Naive thymus-derived CD4-positive, alpha-beta T cell (primary cell): ENCODE measurements around the gene CPA4. TPM values are rescaled to one million over a fixed set of nuclear protein-coding genes. Genes with fewer than 3 reads are reported as not detected.

ENCODE experiments used
- ATAC-seq: fragments of 150-1000 bp; cut with Tn5 transposase; 2 replicates; pipeline ENCODE4 v1.10.0; 2021; ENCODE audit warnings: mild to moderate bottlenecking, moderate library complexity
- CTCF ChIA-PET: fragments of 350-600 bp; sonication (Branson Sonifier 250); formaldehyde crosslinking; loops from one replicate; lab custom pipeline; 2021; ENCODE audit warnings: antibody characterized with exemption; lab: Charles Lee
- POLR2A ChIA-PET: fragments of 350-600 bp; sonication (Branson Sonifier 250); formaldehyde crosslinking; loops from one replicate; lab custom pipeline; 2021; ENCODE audit warnings: antibody characterized with exemption, inconsistent platforms; lab: Charles Lee
- DNase-seq, 9 donors: peaks; one replicate each; pipeline versions ENCODE4 v3.0.0 to v3.0.0-alpha.2; 2020 to 2022; ENCODE audit warnings: mixed read lengths in 1 of 9
- H3K27ac ChIP-seq: one replicate; pipeline ENCODE4 v1.7.0; 2013; ENCODE audit warnings: mild to moderate bottlenecking, low read depth, low read length, moderate library complexity
- H3K27me3 ChIP-seq, 2 donors: one replicate each; pipeline ENCODE4 v1.7.0; 2013; ENCODE audit warnings: low read length in 2 of 2, mild to moderate bottlenecking in 2 of 2, moderate library complexity in 2 of 2; ENCODE audit not compliant: control insufficient read depth in 2 of 2, insufficient read depth in 2 of 2
- H3K36me3 ChIP-seq, 3 experiments: 1 replicate in 2 of 3; 2 replicates in 1 of 3; pipeline ENCODE4 v1.7.0; 2013; ENCODE audit warnings: low read length in 3 of 3, mild to moderate bottlenecking in 3 of 3, moderate library complexity in 1 of 3; ENCODE audit not compliant: insufficient read depth in 3 of 3, control insufficient read depth in 2 of 3
- H3K4me1 ChIP-seq, 2 donors: one replicate each; pipeline ENCODE4 v1.7.0; 2013; ENCODE audit warnings: low read length in 2 of 2, mild to moderate bottlenecking in 2 of 2, moderate library complexity in 1 of 2; ENCODE audit not compliant: control insufficient read depth in 2 of 2, insufficient read depth in 2 of 2
- H3K4me3 ChIP-seq: 2 replicates; pipeline ENCODE4 v1.7.0; 2013; ENCODE audit warnings: mild to moderate bottlenecking, low read length
- H3K9me3 ChIP-seq, 3 experiments: 1 replicate in 2 of 3; 2 replicates in 1 of 3; pipeline ENCODE4 v1.7.0; 2013; ENCODE audit warnings: low read length in 3 of 3; ENCODE audit not compliant: control insufficient read depth in 2 of 3
- H3K27ac Mint-ChIP-seq, 9 donors: one replicate each; pipeline ENCODE4 v1.8.0; 2020 to 2022; ENCODE audit warnings: mixed read lengths in 9 of 9, mild to moderate bottlenecking in 8 of 9, moderate library complexity in 5 of 9, inconsistent platforms in 2 of 9
- H3K27me3 Mint-ChIP-seq, 5 donors: one replicate each; pipeline ENCODE4 v1.8.0; 2021 to 2022; ENCODE audit warnings: mixed read lengths in 5 of 5, mild to moderate bottlenecking in 1 of 5
- H3K36me3 Mint-ChIP-seq, 5 donors: one replicate each; pipeline ENCODE4 v1.8.0; 2020 to 2022; ENCODE audit warnings: mixed read lengths in 5 of 5, mild to moderate bottlenecking in 3 of 5, inconsistent platforms in 1 of 5
- H3K4me1 Mint-ChIP-seq, 7 donors: one replicate each; pipeline ENCODE4 v1.8.0; 2020 to 2022; ENCODE audit warnings: mixed read lengths in 7 of 7, mild to moderate bottlenecking in 3 of 7, inconsistent platforms in 1 of 7
- H3K4me3 Mint-ChIP-seq, 10 donors: one replicate each; pipeline ENCODE4 v1.8.0; 2020 to 2022; ENCODE audit warnings: mild to moderate bottlenecking in 10 of 10, mixed read lengths in 10 of 10, moderate library complexity in 6 of 10, inconsistent platforms in 2 of 10
- H3K9me3 Mint-ChIP-seq, 11 donors: one replicate each; pipeline ENCODE4 v1.8.0; 2020 to 2022; ENCODE audit warnings: mixed read lengths in 11 of 11, mild to moderate bottlenecking in 4 of 11, inconsistent platforms in 1 of 11, moderate library complexity in 1 of 11
- intact Hi-C, 2 donors: fragments of 100-400 bp; cut with micrococcal nuclease; formaldehyde crosslinking; loops; one replicate each; pipeline ENCODE4 v1.15.1; 2023
- polyA plus RNA-seq, 2 donors: library from polyadenylated mRNA; unstranded; fragments of 300-500 nt; fragmentation: Illumina TruSeq; gene quantifications; one replicate each; pipeline ENCODE4 v1.2.3, GENCODE V29; 2021
- total RNA-seq, 6 experiments: library from RNA in 5 of 6; stranded (reverse) in 5 of 6; gene quantifications; 1 replicate in 5 of 6; 2 replicates in 1 of 6; pipeline ENCODE4 v1.2.3 and lab custom pipeline; 2021 to 2026

The CPA4 gene
- total and polyA plus RNA-seq, 7 experiments from 2014 or later, result not detected

GRCh38 chr7:130256704-130257103 is 36.3 kb upstream of the CPA4 start:
- no peaks in the 10 kb centered on the region for H3K4me1 Mint-ChIP-seq
- H3K36me3 ChIP-seq, result no peaks in the 10 kb centered on the region
- no peak for ATAC-seq
- CTCF ChIA-PET, result interaction anchor here (0.6 to 1.2 kb wide), 3 partner anchors 14 to 254 kb away, joined by 3 read pairs; no protein-coding TSS in a partner anchor
- no peak overlapping the region for H3K27ac ChIP-seq
- peaks cover 0 to 4% (median 0%) of the 10 kb centered on the region in 5 donors for H3K27me3 Mint-ChIP-seq
- H3K4me1 ChIP-seq, result no peaks in the 10 kb centered on the region
- peaks cover 0 to 8% (median 5%) of the 10 kb centered on the region in 5 donors for H3K36me3 Mint-ChIP-seq
- H3K27ac Mint-ChIP-seq, result no peak overlapping the region
- peaks cover 0 to 19% (median 0%) of the 10 kb centered on the region in 3 experiments for H3K9me3 ChIP-seq
- no peak overlapping the region for H3K4me3 ChIP-seq
- no peak overlapping the region for H3K4me3 Mint-ChIP-seq
- POLR2A ChIA-PET, result no interaction called here
- intact Hi-C loops, result no loop called here
- H3K9me3 Mint-ChIP-seq, result peaks cover 0 to 87% (median 30%) of the 10 kb centered on the region in 11 donors
- no peak for DNase-seq
- H3K27me3 ChIP-seq, result no peaks in the 10 kb centered on the region

- H3K36me3 Mint-ChIP-seq, result peaks cover 0 to 7% (median 2%) of the 10 kb centered on the region in 5 donors
- H3K27ac ChIP-seq, result no peak overlapping the region
- no peak overlapping the region for H3K4me3 ChIP-seq
- H3K27me3 ChIP-seq, result no peaks in the 10 kb centered on the region
- DNase-seq (no peak), ATAC-seq (no peak)
- no peaks in the 10 kb centered on the region for H3K36me3 ChIP-seq
- ChIA-PET CTCF (no interaction called here), POLR2A (no interaction called here)
- no peak overlapping the region for H3K4me3 Mint-ChIP-seq
- no peak overlapping the region for H3K27ac Mint-ChIP-seq
- H3K9me3 Mint-ChIP-seq, result peaks cover 0 to 91% (median 22%) of the 10 kb centered on the region in 11 donors
- no peaks in the 10 kb centered on the region for H3K4me1 Mint-ChIP-seq
- H3K9me3 ChIP-seq, result peaks cover 0 to 19% (median 0%) of the 10 kb centered on the region in 3 experiments
- intact Hi-C loops, result no loop called here
- H3K27me3 Mint-ChIP-seq, result peaks cover 0 to 4% (median 0%) of the 10 kb centered on the region in 5 donors
- H3K4me1 ChIP-seq, result no peaks in the 10 kb centered on the region
Measured at GRCh38 chr7:130258494-130259078, 34.4 kb upstream of the CPA4 start.

- peaks cover 0 to 7% (median 0%) of the 10 kb centered on the region in 5 donors for H3K36me3 Mint-ChIP-seq
- intact Hi-C loops, result no loop called here
- Histone ChIP-seq H3K4me3 (no peak overlapping the region), H3K36me3 (no peaks in the 10 kb centered on the region), H3K9me3 (peaks cover 0 to 15% (median 0%) of the 10 kb centered on the region in 3 experiments), H3K27me3 (no peaks in the 10 kb centered on the region), H3K4me1 (no peaks in the 10 kb centered on the region), H3K27ac (no peak overlapping the region)
- ChIA-PET CTCF (no interaction called here), POLR2A (no interaction called here)
- ATAC-seq (no peak), DNase-seq (no peak)
- H3K4me3 Mint-ChIP-seq, result no peak overlapping the region
- H3K27ac Mint-ChIP-seq, result no peak overlapping the region
- H3K27me3 Mint-ChIP-seq, result peaks cover 0 to 4% (median 0%) of the 10 kb centered on the region in 5 donors
- H3K9me3 Mint-ChIP-seq, result peaks cover 0 to 57% (median 18%) of the 10 kb centered on the region in 11 donors
- H3K4me1 Mint-ChIP-seq, result no peaks in the 10 kb centered on the region
Measured at GRCh38 chr7:130262448-130262847, 30.5 kb upstream of the CPA4 start.

- ChIA-PET CTCF (no interaction called here), POLR2A (interaction anchor here (0.6 kb wide), 1 partner anchor 605 kb away, joined by 3 read pairs; no protein-coding TSS in a partner anchor)
- intact Hi-C loops, result no loop called here
- Mint-ChIP-seq H3K4me3 (no peak overlapping the region), H3K9me3 (peaks cover 0 to 53% (median 18%) of the 10 kb centered on the region in 11 donors), H3K4me1 (peaks cover 0 to 2% (median 0%) of the 10 kb centered on the region in 7 donors), H3K27me3 (peaks cover 0 to 4% (median 0%) of the 10 kb centered on the region in 5 donors), H3K36me3 (peaks cover 0 to 7% (median 0%) of the 10 kb centered on the region in 5 donors), H3K27ac (no peak overlapping the region)
- H3K9me3 ChIP-seq, result peaks cover 0 to 14% (median 0%) of the 10 kb centered on the region in 3 experiments
- no peak for DNase-seq
- H3K4me1 ChIP-seq, result no peaks in the 10 kb centered on the region
- ATAC-seq, result no peak
- no peak overlapping the region for H3K27ac ChIP-seq
- H3K27me3 ChIP-seq, result no peaks in the 10 kb centered on the region
- no peaks in the 10 kb centered on the region for H3K36me3 ChIP-seq
- no peak overlapping the region for H3K4me3 ChIP-seq
Measured at GRCh38 chr7:130263130-130263529, 29.8 kb upstream of the CPA4 start.

- ATAC-seq (no peak), DNase-seq (no peak)
- H3K27ac Mint-ChIP-seq, result no peak within 1 kb of the TSS
- peaks cover 0 to 4% (median 0%) of the 10 kb centered on the region in 5 donors for H3K36me3 Mint-ChIP-seq
- H3K9me3 ChIP-seq, result no peaks in the 10 kb centered on the region
- no peak within 1 kb of the TSS for H3K4me3 Mint-ChIP-seq
- ChIA-PET POLR2A (no interaction called here), CTCF (no interaction called here)
- no peak within 1 kb of the TSS for H3K4me3 ChIP-seq
- peaks cover 0 to 20% (median 2%) of the 10 kb centered on the region in 11 donors for H3K9me3 Mint-ChIP-seq
- H3K36me3 ChIP-seq, result no peaks in the 10 kb centered on the region
- peaks cover 0 to 4% (median 0%) of the 10 kb centered on the region in 5 donors for H3K27me3 Mint-ChIP-seq
- H3K4me1 ChIP-seq, result no peaks in the 10 kb centered on the region
- no peaks in the 10 kb centered on the region for H3K27me3 ChIP-seq
- intact Hi-C loops, result no loop called here
- H3K27ac ChIP-seq, result no peak within 1 kb of the TSS
- peaks cover 0 to 2% (median 0%) of the 10 kb centered on the region in 7 donors for H3K4me1 Mint-ChIP-seq
Measured at GRCh38 chr7:130266258-130266960, 26.6 kb upstream of the CPA4 start, which contains the start of gene CPA2. CPA2 (plus strand) TSS chr7:130266863; CDS start chr7:130266882, 19 bp downstream.

GRCh38 chr7:130266961-130267321 is 26.0 kb upstream of the CPA4 start:
- CTCF ChIA-PET, result no interaction called here
- POLR2A ChIA-PET, result no interaction called here

More at GRCh38 chr7:130266961-130267321, 26.0 kb upstream of the CPA4 start:
- Mint-ChIP-seq H3K4me1 (peaks cover 0 to 2% (median 0%) of the 10 kb centered on the region in 7 donors), H3K27me3 (no peaks in the 10 kb centered on the region), H3K9me3 (peaks cover 0 to 15% (median 0%) of the 10 kb centered on the region in 11 donors), H3K36me3 (peaks cover 0 to 4% (median 0%) of the 10 kb centered on the region in 5 donors), H3K27ac (no peak overlapping the region), H3K4me3 (no peak overlapping the region)
- no peaks in the 10 kb centered on the region for H3K9me3 ChIP-seq
- ATAC-seq (no peak), DNase-seq (no peak)
- no peak overlapping the region for H3K27ac ChIP-seq
- no peaks in the 10 kb centered on the region for H3K4me1 ChIP-seq
- intact Hi-C loops, result no loop called here
- no peak overlapping the region for H3K4me3 ChIP-seq
- H3K27me3 ChIP-seq, result no peaks in the 10 kb centered on the region
- H3K36me3 ChIP-seq, result no peaks in the 10 kb centered on the region
